Activated naive CD8-positive, alpha-beta T cell treated with anti-CD3 and anti-CD28 coated beads, Interleukin-2, amount 50 U/mL, for 24 hours (primary cell): Measurements from ENCODE around the gene MTO1.
"Not testable (repeated sequence)": the region's sequence is repeated elsewhere in the genome, so short reads cannot be mapped to it uniquely, and the experiment has no call there.

Source experiments
- ATAC-seq: fragments of 150-1000 bp; cut with Tn5 transposase; one replicate; pipeline ENCODE4 v1.10.0; 2021
- DNase-seq: peaks from one replicate; pipeline ENCODE4 v3.0.0; 2021
- H3K27ac Mint-ChIP-seq: one replicate; pipeline ENCODE4 v1.8.0; 2021; ENCODE audit warnings: mild to moderate bottlenecking, mixed read lengths
- H3K27me3 Mint-ChIP-seq: one replicate; pipeline ENCODE4 v1.8.0; 2021; ENCODE audit warnings: mixed read lengths
- H3K36me3 Mint-ChIP-seq: one replicate; pipeline ENCODE4 v1.8.0; 2021; ENCODE audit warnings: low read depth, mixed read lengths
- H3K4me1 Mint-ChIP-seq: one replicate; pipeline ENCODE4 v1.8.0; 2021; ENCODE audit warnings: mixed read lengths
- H3K4me3 Mint-ChIP-seq: one replicate; pipeline ENCODE4 v1.8.0; 2021; ENCODE audit warnings: mild to moderate bottlenecking, moderate library complexity, mixed read lengths
- H3K9me3 Mint-ChIP-seq: one replicate; pipeline ENCODE4 v1.8.0; 2021; ENCODE audit warnings: mixed read lengths

Gene MTO1

GRCh38 chr6:73476723-73477122 is 15.2 kb downstream of the MTO1 start:
- DNase-seq (no peak), ATAC-seq (no peak)
- Mint-ChIP-seq H3K36me3 (peaks cover 36% of the 10 kb centered on the region), H3K4me1 (peaks cover 7% of the 10 kb centered on the region), H3K27me3 (no peaks in the 10 kb centered on the region), H3K9me3 (no peaks in the 10 kb centered on the region), H3K27ac (no peak overlapping the region), H3K4me3 (no peak overlapping the region)

GRCh38 chr6:73477407-73477806 is 15.9 kb downstream of the MTO1 start:
- H3K27me3 Mint-ChIP-seq: no peaks in the 10 kb centered on the region
- DNase-seq (no peak), ATAC-seq (no peak)
- H3K4me1 Mint-ChIP-seq: peaks cover under 1% of the 10 kb centered on the region
- no peaks in the 10 kb centered on the region for H3K9me3 Mint-ChIP-seq
- H3K4me3 Mint-ChIP-seq: no peak overlapping the region
- H3K36me3 Mint-ChIP-seq: peaks cover 39% of the 10 kb centered on the region
- H3K27ac Mint-ChIP-seq: no peak overlapping the region

GRCh38 chr6:73481969-73482368 is 20.4 kb downstream of the MTO1 start:
- Mint-ChIP-seq H3K27me3 (no peaks in the 10 kb centered on the region), H3K36me3 (peaks cover 57% of the 10 kb centered on the region), H3K9me3 (no peaks in the 10 kb centered on the region), H3K27ac (no peak overlapping the region), H3K4me3 (no peak overlapping the region), H3K4me1 (no peaks in the 10 kb centered on the region)
- DNase-seq: no peak
- no peak for ATAC-seq

GRCh38 chr6:73484438-73484837 is 22.9 kb downstream of the MTO1 start:
- no peak for ATAC-seq
- Mint-ChIP-seq H3K27ac (no peak overlapping the region), H3K27me3 (no peaks in the 10 kb centered on the region)

GRCh38 chr6:73487473-73487872 is 25.9 kb downstream of the MTO1 start:
- Mint-ChIP-seq H3K27me3 (no peaks in the 10 kb centered on the region), H3K27ac (no peak overlapping the region), H3K9me3 (no peaks in the 10 kb centered on the region), H3K4me3 (no peak overlapping the region), H3K36me3 (peaks cover 72% of the 10 kb centered on the region), H3K4me1 (no peaks in the 10 kb centered on the region)
- DNase-seq (no peak), ATAC-seq (no peak)

More at GRCh38 chr6:73484438-73484837, 22.9 kb downstream of the MTO1 start:
- Mint-ChIP-seq H3K9me3 (no peaks in the 10 kb centered on the region), H3K4me1 (no peaks in the 10 kb centered on the region), H3K4me3 (no peak overlapping the region), H3K36me3 (peaks cover 68% of the 10 kb centered on the region)
- no peak for DNase-seq

GRCh38 chr6:73491377-73491776 is 29.8 kb downstream of the MTO1 start:
- no peak for ATAC-seq
- H3K4me1 Mint-ChIP-seq: no peaks in the 10 kb centered on the region
- H3K4me3 Mint-ChIP-seq: no peak overlapping the region
- no peak for DNase-seq
- no peak overlapping the region for H3K27ac Mint-ChIP-seq
- H3K9me3 Mint-ChIP-seq: no peaks in the 10 kb centered on the region
- H3K36me3 Mint-ChIP-seq: peaks cover 63% of the 10 kb centered on the region
- no peaks in the 10 kb centered on the region for H3K27me3 Mint-ChIP-seq

GRCh38 chr6:73497915-73498314 is 36.4 kb downstream of the MTO1 start:
- Mint-ChIP-seq H3K4me3 (no peak overlapping the region), H3K27ac (no peak overlapping the region), H3K4me1 (no peaks in the 10 kb centered on the region), H3K27me3 (no peaks in the 10 kb centered on the region), H3K36me3 (peaks cover 30% of the 10 kb centered on the region), H3K9me3 (no peaks in the 10 kb centered on the region)
- no peak for ATAC-seq
- no peak for DNase-seq

GRCh38 chr6:73503027-73503772 is 41.7 kb downstream of the MTO1 start:
- no peak for DNase-seq
- Mint-ChIP-seq H3K4me3 (no peak overlapping the region), H3K27ac (peak overlapping the region; percentile 45), H3K36me3 (peaks cover 30% of the 10 kb centered on the region), H3K4me1 (no peaks in the 10 kb centered on the region), H3K9me3 (no peaks in the 10 kb centered on the region), H3K27me3 (no peaks in the 10 kb centered on the region)
- no peak for ATAC-seq

- ATAC-seq (no peak), DNase-seq (no peak)
- Mint-ChIP-seq H3K36me3 (peaks cover 26% of the 10 kb centered on the region), H3K27me3 (no peaks in the 10 kb centered on the region), H3K27ac (no peak overlapping the region), H3K9me3 (no peaks in the 10 kb centered on the region), H3K4me3 (no peak overlapping the region), H3K4me1 (no peaks in the 10 kb centered on the region)
Measured at GRCh38 chr6:73504160-73504559, 42.6 kb downstream of the MTO1 start.

- Mint-ChIP-seq H3K4me3 (no peak overlapping the region), H3K27ac (no peak overlapping the region), H3K36me3 (peaks cover 26% of the 10 kb centered on the region), H3K27me3 (no peaks in the 10 kb centered on the region), H3K9me3 (no peaks in the 10 kb centered on the region), H3K4me1 (no peaks in the 10 kb centered on the region)
- no peak for DNase-seq
- ATAC-seq: no peak
Measured at GRCh38 chr6:73505142-73505541, 43.6 kb downstream of the MTO1 start.

GRCh38 chr6:73505705-73506104 is 44.2 kb downstream of the MTO1 start:
- not testable (repeated sequence) for H3K4me1 Mint-ChIP-seq, H3K4me3 Mint-ChIP-seq, H3K27me3 Mint-ChIP-seq, DNase-seq, ATAC-seq, H3K9me3 Mint-ChIP-seq, H3K27ac Mint-ChIP-seq
- peaks cover 23% of the 10 kb centered on the region for H3K36me3 Mint-ChIP-seq

- H3K27ac Mint-ChIP-seq: no peak overlapping the region
- H3K9me3 Mint-ChIP-seq: no peaks in the 10 kb centered on the region
- ATAC-seq: no peak
- H3K4me3 Mint-ChIP-seq: no peak overlapping the region
- no peaks in the 10 kb centered on the region for H3K4me1 Mint-ChIP-seq
- H3K36me3 Mint-ChIP-seq: peaks cover 21% of the 10 kb centered on the region
- no peak for DNase-seq
- no peaks in the 10 kb centered on the region for H3K27me3 Mint-ChIP-seq
Measured at GRCh38 chr6:73506246-73506645, 44.7 kb downstream of the MTO1 start.

GRCh38 chr6:73508776-73509175 is 47.2 kb downstream of the MTO1 start:
- H3K9me3 Mint-ChIP-seq: no peaks in the 10 kb centered on the region
- no peak overlapping the region for H3K27ac Mint-ChIP-seq
- no peak overlapping the region for H3K4me3 Mint-ChIP-seq
- DNase-seq (no peak), ATAC-seq (no peak)
- H3K27me3 Mint-ChIP-seq: no peaks in the 10 kb centered on the region
- peaks cover 5% of the 10 kb centered on the region for H3K4me1 Mint-ChIP-seq
- H3K36me3 Mint-ChIP-seq: peaks cover 15% of the 10 kb centered on the region

- no peaks in the 10 kb centered on the region for H3K27me3 Mint-ChIP-seq
- ATAC-seq (no peak), DNase-seq (no peak)
- no peaks in the 10 kb centered on the region for H3K9me3 Mint-ChIP-seq
- peaks cover 11% of the 10 kb centered on the region for H3K36me3 Mint-ChIP-seq
- H3K4me1 Mint-ChIP-seq: peaks cover 8% of the 10 kb centered on the region
- no peak overlapping the region for H3K27ac Mint-ChIP-seq
- H3K4me3 Mint-ChIP-seq: peak overlapping the region; percentile 2
Measured at GRCh38 chr6:73509851-73510250, 48.3 kb downstream of the MTO1 start.

GRCh38 chr6:73511796-73512195 is 50.3 kb downstream of the MTO1 start:
- Mint-ChIP-seq H3K27me3 (no peaks in the 10 kb centered on the region), H3K9me3 (no peaks in the 10 kb centered on the region), H3K27ac (no peak overlapping the region), H3K4me1 (peaks cover 28% of the 10 kb centered on the region), H3K36me3 (peaks cover 23% of the 10 kb centered on the region), H3K4me3 (no peak overlapping the region)
- DNase-seq (no peak), ATAC-seq (no peak)

- Mint-ChIP-seq H3K27me3 (no peaks in the 10 kb centered on the region), H3K9me3 (no peaks in the 10 kb centered on the region), H3K4me1 (peaks cover 41% of the 10 kb centered on the region), H3K27ac (peak overlapping the region; percentile 47), H3K36me3 (peaks cover 39% of the 10 kb centered on the region), H3K4me3 (peak overlapping the region; percentile 35)
- DNase-seq (no peak), ATAC-seq (peak; percentile 6)
Measured at GRCh38 chr6:73513496-73513854, 51.9 kb downstream of the MTO1 start.
